Peyer's patch (tissue), 4 donors: ENCODE measurements around the gene RHBDD1.

Experiments
- CTCF ChIP-seq, 6 experiments: fragments of 450-650 bp in 4 of 6; fragments of 200-600 bp in 2 of 6; sonication (generic) in 1 of 6; IDR thresholded peaks; one replicate each; pipeline ENCODE4 v1.5.1; 2017 to 2019; ENCODE audit warnings: antibody characterized with exemption in 6 of 6, mild to moderate bottlenecking in 3 of 6, moderate library complexity in 1 of 6
- POLR2A ChIP-seq, 2 donors: fragments of 450-650 bp; IDR thresholded peaks; one replicate each; pipeline ENCODE4 v1.5.1; 2017; ENCODE audit warnings: antibody characterized with exemption in 2 of 2, mild to moderate bottlenecking in 2 of 2, moderate library complexity in 2 of 2

GRCh38 chr2:226911932-226912331 lies 76.1 kb downstream of the RHBDD1 start:
- TF ChIP-seq POLR2A (IDR thresholded peaks at IDR 0.05), result no peak
- TF ChIP-seq CTCF (IDR thresholded peaks at IDR 0.05), result no peak
